Stimulated activated CD4-positive, alpha-beta T cell treated with anti-CD3 and anti-CD28 coated beads, TNF-alpha, amount 100 ng/mL, for 1 hour (primary cell): Measurements from ENCODE around the gene ADD1.

Source experiments
- DNase-seq, 3 donors: peaks; one replicate each; pipeline ENCODE4 v3.0.0-alpha.2; 2020; ENCODE audit warnings: low read depth in 3 of 3, low spot score in 1 of 3

ADD1 gene

DNA sequence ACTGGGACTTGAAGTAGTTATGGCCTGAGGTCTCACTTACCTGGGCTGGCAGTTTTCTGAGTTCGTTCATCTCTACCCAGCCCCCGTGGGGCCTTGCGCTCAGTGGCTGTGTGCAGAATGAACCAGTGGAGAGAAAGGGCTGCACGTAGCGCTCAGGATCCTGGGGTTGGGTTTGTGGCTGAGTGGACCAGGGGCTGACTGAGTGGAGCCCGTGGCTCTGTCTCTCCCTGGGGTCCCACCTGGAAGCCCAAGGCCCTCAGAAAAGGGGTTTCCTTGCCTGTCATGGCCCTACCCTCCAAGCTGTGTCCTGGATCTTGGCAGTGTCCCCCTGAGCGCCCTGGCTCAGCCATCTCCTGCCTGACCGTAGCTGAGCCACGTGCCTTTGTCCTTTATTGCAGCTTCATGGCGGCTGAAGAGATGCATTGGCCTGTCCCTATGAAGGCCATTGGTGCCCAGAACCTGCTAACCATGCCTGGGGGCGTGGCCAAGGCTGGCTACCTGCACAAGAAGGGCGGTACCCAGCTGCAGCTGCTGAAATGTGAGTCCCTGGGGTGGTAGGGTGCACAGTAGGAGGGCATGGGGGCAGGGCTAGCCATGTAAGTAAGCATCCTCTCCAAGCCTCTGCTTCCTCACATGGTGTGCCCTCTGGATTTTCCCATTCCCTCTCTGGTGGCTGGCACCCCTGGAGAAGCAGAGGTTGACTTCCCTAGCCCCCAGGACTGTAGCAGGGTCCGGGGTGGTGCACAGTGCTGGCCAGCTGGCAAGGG is 23.2 kb upstream of the ADD1 start:
- DNase-seq = no peak

- no peak for DNase-seq
These were observed 21.0 kb upstream of the ADD1 start for GRCh38 chr4:2822461-2823300.

GRCh38 chr4:2823301-2823670 is 20.4 kb upstream of the ADD1 start:
- no peak for DNase-seq

DNA sequence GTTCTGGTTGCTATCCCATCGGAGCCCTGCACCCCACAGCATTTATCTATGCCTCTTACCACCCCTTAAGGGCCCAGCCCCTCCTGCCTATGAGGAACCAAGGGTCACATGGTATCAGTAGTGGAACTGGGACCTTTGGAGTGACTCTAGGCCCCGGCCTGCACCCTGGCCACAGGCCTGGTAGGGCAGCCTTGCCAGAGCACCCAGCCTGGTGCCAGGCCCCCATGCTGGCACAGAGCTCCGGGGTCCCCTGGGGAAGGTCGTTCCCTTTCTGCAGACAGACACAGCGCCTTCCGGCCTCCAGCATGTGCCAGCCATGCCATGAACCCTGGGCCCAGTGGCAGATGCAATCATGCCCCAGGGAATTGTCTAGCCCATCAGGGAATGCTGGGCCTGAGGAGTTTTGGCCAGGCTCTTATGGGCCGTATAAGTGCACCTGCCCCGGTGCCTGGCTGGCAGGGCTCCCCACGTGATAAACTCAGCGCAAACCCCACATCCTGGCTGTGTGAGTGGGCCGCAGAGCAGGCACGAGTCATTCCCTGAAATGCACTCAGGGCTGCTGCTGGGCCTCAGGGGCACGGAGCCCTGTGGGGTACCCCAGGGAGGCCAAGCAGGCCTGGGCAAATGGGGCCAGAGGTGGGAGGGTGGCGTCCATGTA is 19.8 kb upstream of the ADD1 start:
- no peak for DNase-seq

GRCh38 chr4:2824329-2824835 is 19.3 kb upstream of the ADD1 start:
- DNase-seq = no peak

DNA sequence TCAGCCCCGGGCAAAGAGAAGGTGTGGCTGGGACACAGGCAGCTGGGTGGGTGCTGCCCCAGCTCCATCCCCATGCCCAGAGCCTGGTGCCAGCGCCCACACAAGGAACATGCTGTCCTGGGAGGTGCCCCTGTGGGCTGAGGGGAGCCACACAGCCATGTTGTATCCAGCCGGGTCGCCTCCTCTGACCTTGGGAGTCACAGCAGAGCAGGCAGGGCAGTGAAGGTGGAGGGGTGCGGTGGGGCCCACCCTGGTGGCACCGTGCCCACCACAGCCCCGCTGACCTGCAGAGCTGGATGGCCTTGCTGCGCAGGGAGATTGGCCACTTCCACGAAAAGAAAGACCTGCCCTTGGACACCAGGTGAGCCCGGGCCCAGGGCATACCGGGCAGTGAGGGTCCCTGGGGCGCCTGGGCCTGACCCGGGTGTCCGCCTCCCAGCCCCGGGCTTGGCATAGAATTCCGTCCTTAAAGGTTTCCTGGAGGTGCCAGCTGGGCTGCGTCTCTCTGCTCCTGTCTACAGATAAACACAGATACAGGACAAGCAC is 18.7 kb upstream of the ADD1 start:
- no peak for DNase-seq

GRCh38 chr4:2825740-2826139 is 17.9 kb upstream of the ADD1 start:
- DNase-seq = no peak

GRCh38 chr4:2827071-2827873 is 16.4 kb upstream of the ADD1 start:
- no peak for DNase-seq

DNA sequence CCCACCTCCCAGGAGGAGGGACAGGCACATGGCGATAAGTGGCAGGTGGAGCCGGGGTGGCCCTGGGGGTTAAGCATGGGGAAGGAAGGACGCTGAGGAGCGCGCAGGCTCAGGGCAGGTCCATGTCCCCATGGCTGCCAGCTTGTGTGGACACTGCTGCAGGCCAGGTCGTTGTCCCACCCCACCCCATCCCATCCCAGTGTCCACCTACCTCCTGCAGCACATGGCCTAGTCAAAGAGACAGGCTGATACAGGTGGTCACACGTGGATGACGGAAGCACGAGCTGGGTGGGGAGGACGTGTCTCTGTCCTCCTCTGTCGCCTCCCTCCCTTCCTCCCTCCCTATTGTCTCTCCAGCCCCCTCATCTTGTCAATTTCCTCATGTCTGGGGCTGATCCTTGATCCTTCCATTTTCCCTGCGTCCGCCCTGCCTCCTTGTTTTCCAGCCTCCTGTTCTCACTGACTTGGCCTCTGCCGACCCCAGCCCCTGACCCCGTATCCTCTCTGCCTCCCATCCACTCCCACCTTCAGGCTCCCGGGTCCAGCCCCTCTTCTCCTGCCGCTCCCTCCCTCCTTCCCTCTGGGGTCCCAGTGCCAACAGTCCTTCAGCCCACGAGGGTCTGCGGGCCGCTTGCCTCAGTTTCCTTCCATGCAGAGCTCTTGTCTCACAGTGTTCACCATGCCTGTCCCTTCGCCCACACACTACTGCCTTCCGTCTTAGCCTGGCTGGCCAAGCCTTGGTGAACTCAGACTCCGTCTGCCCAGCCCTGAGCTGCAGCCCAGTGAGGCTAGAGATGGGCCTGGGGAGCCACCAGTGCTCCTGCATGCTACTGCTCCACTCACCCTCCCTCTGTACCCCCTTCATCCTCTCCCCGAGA is 15.5 kb upstream of the ADD1 start:
- no peak for DNase-seq

GRCh38 chr4:2828758-2829181 is 14.9 kb upstream of the ADD1 start:
- no peak for DNase-seq

DNA sequence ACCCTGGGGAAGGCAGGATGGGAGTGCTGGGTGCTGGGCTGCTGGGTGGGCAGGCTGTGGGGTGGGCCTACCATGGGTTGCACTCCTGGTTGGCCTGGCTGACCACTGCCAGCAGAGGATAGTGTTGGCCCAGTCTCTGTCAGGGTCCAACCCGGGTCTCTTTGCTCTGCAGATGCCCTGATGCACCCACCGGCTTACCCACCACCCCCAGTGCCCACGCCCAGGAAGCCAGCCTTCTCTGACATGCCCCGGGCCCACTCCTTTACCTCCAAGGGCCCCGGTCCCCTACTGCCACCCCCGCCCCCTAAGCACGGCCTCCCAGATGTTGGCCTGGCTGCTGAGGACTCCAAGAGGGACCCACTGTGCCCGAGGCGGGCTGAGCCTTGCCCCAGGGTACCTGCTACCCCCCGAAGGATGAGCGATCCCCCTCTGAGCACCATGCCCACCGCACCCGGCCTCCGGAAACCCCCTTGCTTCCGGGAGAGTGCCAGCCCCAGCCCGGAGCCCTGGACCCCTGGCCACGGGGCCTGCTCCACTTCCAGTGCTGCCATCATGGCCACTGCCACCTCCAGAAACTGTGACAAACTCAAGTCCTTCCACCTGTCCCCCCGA is 14.2 kb upstream of the ADD1 start:
- no peak for DNase-seq

DNA sequence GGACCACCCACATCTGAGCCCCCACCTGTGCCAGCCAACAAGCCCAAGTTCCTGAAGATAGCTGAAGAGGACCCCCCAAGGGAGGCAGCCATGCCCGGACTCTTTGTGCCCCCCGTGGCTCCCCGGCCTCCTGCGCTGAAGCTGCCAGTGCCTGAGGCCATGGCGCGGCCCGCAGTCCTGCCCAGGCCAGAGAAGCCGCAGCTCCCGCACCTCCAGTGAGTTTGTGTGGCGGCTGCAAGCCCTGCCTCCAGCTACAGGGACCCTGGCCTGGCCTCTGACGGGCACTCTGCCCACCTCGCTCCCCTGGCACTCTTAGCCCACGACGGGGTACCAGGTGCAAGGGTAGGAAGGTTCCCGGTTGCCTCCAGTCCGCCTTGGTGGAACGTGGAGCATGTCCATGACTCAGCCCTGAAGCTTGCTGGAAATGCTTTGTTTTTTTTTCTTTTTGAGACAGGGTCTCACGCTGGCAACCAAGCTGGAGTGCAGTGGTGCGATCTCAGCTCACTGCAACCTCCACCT is 13.7 kb upstream of the ADD1 start:
- no peak for DNase-seq

DNA sequence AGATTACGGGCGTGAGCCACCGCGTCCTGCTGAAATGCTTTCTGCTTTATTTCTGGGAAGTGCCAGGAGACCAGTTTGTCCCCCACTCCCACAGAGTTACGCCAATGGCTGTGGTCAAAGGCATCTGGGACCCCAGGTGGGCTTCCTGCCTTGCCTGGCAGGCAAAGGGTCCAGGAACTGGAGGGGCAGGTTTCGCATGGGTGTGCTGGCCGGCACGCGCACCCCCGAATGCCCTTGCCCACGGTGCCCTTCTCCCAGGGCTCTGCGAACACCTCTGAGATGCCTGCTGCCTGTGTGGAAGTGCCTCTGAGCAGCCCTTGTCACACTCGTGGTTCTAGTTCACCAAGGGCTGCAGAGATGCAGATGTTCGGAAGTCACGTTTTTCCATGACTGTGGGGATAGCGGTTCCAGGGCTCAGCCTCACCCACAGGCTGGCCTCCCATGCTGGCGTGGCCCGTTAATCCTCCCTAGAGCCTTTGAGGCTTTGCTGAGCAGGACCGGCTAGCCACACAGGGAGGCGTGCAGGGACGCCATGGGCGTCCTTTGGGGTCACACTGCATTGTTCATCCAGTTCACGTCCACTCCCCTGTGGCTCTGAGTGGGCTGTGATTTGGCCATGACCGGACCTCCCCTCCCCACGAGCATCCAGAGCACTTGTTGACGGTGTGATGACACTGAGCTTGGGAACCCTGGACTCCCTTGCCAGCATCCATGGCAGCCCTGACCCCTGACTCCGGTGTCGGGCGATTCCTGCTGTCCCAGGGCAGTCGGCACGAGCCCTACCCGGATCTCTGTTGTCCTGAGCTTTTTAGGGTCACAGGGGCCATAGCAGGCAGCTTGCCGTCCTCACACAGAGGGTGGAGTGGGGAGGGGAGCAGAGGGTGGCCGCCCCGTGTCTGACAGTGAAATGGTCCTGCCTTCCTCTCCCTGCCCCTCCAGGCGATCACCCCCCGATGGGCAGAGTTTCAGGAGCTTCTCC is 12.7 kb upstream of the ADD1 start:
- DNase-seq = no peak

GRCh38 chr4:2831611-2832308 is 11.9 kb upstream of the ADD1 start:
- DNase-seq = no peak

DNA sequence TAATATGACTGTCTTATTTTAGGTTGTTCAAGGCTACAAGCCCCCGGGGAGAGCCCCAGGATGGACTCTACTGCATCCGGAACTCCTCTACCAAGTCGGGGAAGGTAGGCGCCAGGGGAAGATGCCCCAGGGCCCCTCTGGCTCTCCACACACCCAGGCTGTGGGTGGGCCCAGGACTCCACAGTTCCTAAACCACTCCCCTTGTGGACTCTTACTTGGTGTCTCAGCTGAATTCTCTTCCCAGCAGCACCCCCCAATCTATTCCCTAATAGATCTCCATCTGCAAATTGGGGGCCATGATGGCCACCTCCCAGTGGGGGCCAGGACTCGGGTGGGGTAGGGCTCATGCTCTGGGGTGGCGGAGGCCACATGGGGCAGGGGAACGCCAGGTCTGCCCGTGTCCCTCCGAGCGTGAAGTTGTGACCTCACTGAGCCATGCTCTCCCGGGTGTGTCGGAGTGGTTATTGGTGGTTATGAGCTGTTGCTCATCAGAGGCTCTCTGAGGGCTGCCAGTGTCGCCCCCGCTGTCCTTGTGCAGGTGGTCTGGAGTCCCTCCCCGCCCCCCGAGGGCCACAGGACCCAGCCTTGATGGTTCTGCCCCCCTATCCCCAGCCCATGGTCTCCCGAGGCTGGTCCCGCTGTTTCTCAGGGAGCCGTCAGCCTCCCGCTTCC is 11.2 kb upstream of the ADD1 start:
- DNase-seq = no peak

DNA sequence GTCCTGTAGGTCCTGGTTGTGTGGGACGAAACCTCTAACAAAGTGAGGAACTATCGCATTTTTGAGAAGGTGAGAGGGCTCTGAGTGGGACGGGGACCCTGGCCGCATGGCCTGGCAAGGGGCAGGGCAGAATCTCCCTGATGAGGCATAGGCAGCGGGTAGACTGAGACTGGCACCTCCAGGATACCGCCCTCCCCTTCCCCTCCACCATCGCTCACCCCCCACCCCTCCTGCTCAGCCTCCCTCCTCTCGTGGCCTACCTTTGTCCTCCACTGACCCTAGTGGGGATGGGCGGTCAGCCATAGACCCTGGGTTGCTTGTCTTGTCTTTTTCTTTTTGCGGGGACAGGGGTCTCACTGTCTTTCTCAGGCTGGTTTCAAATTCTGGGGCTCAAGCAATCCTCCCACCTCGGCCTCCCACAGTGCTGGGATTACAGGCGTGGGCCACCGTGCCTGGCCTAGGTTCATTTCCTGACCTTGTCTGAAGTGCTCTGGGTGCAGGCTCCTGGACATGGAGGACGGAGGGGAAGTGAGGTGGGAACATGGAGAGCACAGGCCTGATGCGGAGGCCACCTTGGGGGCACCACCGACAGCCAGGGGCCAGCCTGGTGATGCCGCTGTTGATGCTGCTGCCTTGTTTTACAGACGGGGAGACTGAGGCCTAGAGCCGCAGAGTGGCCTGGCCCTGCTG is 10.5 kb upstream of the ADD1 start:
- DNase-seq = no peak
